Urinary bladder (tissue), 4 donors: ENCODE measurements around the gene PEPD. TPM values are rescaled to one million over a fixed set of nuclear protein-coding genes. Genes with fewer than 3 reads are reported as not detected.

Experiments used
- DNase-seq: peaks from one replicate; pipeline ENCODE4 v3.0.0-alpha.2; 2015; ENCODE audit errors: extremely low spot score
- H3K27ac ChIP-seq: one replicate; pipeline ENCODE4 v1.5.1; 2013; ENCODE audit warnings: low read depth, mild to moderate bottlenecking, moderate library complexity
- H3K36me3 ChIP-seq: one replicate; pipeline ENCODE4 v1.6.1; 2013; ENCODE audit warnings: mild to moderate bottlenecking, moderate library complexity; ENCODE audit not compliant: insufficient read depth
- H3K4me1 ChIP-seq: one replicate; pipeline ENCODE4 v1.6.1; 2013; ENCODE audit warnings: mild to moderate bottlenecking, moderate library complexity; ENCODE audit not compliant: insufficient read depth
- H3K4me3 ChIP-seq: one replicate; pipeline ENCODE4 v1.5.1; 2013; ENCODE audit warnings: low read depth, low read length
- WGBS: extraction: QIAGEN DNeasy Blood & Tissue Kit; methylation state at CpG from one replicate; pipeline ENCODE4 v1.1.7; 2013; 5-methylcytosine and 5-hydroxymethylcytosine counted together
- polyA plus RNA-seq: library from polyadenylated mRNA; stranded (reverse); fragments of 200-250 nt; gene quantifications from one replicate; pipeline ENCODE4 v1.2.3, GENCODE V29; 2013
- total RNA-seq: library from RNA; depleted of rRNA; stranded (reverse); fragments of >200 nt; gene quantifications from one replicate; pipeline ENCODE4 v1.2.3, GENCODE V29; 2014
- donor health status: healthy with polysubstance abuse.
- donor health status: healthy.

PEPD gene
- total and polyA plus RNA-seq, 2 donors: 24.2 to 85.0 TPM

DNA sequence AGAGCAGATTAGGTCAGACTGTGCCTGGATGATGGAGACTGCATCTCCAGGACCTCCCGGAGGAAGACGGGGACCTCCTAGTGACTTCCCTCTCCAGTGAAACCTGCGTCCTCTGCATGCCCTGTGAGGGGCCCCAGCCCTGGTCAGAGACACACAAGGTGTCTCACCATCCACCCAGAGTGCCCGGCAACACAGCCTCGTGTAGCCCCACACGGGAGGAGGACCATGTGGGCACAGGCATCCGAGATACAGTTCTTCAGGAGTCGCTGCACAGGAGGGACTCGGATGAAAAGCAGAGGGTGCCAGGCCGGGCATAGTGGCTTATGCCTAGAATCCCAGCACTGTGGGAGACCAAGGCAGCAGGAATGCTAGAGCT is 64.8 kb downstream of the PEPD start:
- DNase-seq: no peak

GRCh38 chr19:33456076-33456844 is 65.3 kb downstream of the PEPD start:
- Histone ChIP-seq H3K4me1 (no peaks in the 10 kb centered on the region), H3K4me3 (no peak overlapping the region), H3K27ac (no peak overlapping the region), H3K36me3 (no peaks in the 10 kb centered on the region)
- no peak for DNase-seq
- 90% methylated on average over 11 of the region's 11 CpGs for WGBS

More for the DNA sequence above, 64.8 kb downstream of the PEPD start:
- Histone ChIP-seq H3K36me3 (no peaks in the 10 kb centered on the region), H3K4me3 (no peak overlapping the region), H3K27ac (no peak overlapping the region), H3K4me1 (no peaks in the 10 kb centered on the region)
- 88% methylated on average over 10 of the region's 10 CpGs for WGBS

DNA sequence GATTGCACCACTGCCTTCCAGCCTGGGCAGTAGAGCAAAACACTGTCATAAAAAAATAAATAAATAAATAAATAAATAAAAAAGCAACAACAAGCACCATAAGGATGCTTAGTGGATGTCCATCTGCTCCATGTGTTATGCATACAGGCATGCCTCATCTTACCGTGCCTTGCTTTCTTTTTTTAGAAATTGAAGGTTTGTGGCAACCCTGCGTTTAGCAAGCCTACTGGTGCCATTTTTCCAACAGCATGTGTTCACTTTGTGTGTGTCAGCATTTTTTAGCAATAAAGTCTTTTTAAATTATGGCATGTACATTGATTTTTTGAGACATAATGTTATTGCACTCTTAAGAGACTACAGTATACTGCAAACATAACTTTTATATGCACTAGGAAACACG is 68.3 kb downstream of the PEPD start:
- 86% methylated on average over 3 of the region's 3 CpGs for whole genome bisulfite sequencing
- Histone ChIP-seq H3K4me3 (no peak overlapping the region), H3K4me1 (no peaks in the 10 kb centered on the region)

DNA sequence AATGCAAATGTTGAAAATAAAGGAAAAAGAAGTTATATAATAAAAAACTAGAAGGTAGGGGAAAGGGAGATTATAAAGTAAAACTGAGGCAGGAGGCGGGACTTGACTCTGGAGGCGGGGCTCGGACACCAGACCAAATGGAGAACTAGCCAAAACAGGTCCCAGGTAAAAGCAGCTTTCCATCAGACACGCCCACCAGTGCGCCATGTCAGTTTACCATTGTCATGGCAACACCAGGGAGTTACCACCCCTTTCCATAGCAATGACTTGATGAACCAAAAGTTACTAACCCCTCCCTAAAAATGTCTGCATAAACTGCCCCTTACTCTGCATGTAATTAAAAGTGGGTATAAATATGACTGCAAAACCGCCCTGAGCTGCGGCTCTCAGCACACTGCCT is 70.9 kb downstream of the PEPD start:
- no peak for DNase-seq
- no peak overlapping the region for H3K27ac ChIP-seq
- H3K36me3 ChIP-seq: no peaks in the 10 kb centered on the region
- 98% methylated on average over 7 of the region's 7 CpGs for WGBS
- no peaks in the 10 kb centered on the region for H3K4me1 ChIP-seq
- H3K4me3 ChIP-seq: no peak overlapping the region

More for the DNA sequence above, 68.3 kb downstream of the PEPD start:
- no peak for DNase-seq
- H3K27ac ChIP-seq: no peak overlapping the region
- no peaks in the 10 kb centered on the region for H3K36me3 ChIP-seq

DNA sequence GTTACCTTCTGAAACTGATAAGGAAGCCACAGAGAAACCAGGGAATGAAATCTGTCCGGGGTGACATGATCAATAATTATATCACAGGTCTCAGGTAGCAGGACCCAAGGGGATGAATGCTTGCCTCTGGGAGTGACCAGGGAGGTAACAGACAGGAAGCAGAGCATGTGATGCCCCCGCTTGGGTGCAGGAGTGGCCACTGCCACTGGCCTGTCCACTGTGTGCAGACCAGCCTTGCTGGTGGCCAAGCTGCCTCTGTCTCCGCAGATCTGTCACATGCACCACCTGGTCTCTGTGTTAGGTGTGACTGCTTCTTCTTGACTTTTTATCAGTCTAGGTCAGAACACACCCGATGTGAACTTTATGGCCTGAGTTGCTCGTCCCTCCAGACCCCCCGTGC is 71.8 kb downstream of the PEPD start:
- H3K36me3 ChIP-seq: no peaks in the 10 kb centered on the region
- WGBS: 87% methylated on average over 6 of the region's 6 CpGs
- no peak overlapping the region for H3K4me3 ChIP-seq
- H3K27ac ChIP-seq: no peak overlapping the region
- no peaks in the 10 kb centered on the region for H3K4me1 ChIP-seq
- DNase-seq: no peak

DNA sequence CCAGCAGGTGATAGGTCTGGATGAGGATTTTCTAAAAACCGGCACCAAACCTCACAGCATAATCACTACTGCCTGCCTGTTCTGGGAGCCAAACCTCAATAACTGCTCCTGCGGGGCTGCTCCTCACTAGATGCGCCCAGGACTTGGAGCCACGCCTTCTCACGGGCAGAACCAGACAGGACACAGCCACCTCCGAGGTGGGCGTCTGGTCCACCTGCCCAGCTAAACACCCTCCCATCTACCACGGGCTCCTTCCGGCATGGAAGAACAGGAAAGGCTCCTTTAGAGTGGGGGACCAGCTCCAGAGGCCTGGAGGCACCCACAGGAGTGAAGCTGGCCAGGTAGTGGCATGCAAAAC is 73.5 kb downstream of the PEPD start:
- no peak for DNase-seq
- Histone ChIP-seq H3K4me1 (no peaks in the 10 kb centered on the region), H3K4me3 (no peak overlapping the region), H3K36me3 (no peaks in the 10 kb centered on the region), H3K27ac (no peak overlapping the region)
- 91% methylated on average over 9 of the region's 9 CpGs for WGBS

DNA sequence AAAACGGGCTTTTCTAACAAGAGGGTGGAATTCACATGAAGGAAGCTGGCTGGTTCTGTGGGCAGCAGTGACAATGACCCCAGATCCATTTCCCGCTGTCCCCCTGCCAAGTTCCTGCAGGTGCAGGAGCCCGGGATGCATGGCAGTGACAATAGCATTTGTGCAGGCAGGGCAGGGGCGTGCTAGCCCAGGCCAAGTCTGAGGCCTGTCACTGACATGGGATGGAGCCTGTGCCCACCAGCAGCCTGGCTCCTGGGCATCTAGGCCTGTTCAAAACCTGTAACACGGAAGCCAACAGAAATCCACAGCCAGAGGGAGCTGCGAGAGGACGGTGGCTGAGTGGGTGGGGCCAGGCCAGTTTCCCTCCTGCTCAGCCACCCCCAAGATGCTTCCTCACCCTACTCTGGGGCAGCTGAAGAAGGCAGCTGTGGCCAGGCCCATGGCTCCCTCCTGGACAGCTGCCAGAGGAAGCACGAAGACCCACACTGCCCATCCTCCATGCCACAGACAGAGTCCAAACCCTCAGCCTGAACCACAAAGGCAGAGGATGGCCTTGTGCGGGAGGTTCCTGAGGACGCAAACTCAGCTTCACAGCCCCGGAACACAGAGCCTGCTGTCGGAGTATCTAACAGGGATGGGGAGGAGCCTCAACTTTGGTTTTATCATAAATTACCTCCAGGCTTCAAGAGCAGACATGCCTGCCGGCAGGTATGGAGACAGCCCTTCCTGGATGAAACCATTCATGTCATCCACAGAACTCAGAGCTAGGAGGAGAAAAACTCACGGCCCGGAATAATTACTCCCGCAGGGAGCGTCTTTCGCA is 74.0 kb downstream of the PEPD start:
- no peak for DNase-seq
- Histone ChIP-seq H3K36me3 (no peaks in the 10 kb centered on the region), H3K27ac (no peak overlapping the region), H3K4me1 (no peaks in the 10 kb centered on the region), H3K4me3 (no peak overlapping the region)
- WGBS: 78% methylated on average over 18 of the region's 18 CpGs

GRCh38 chr19:33446330-33447293 is 75.0 kb downstream of the PEPD start:
- Histone ChIP-seq H3K36me3 (no peaks in the 10 kb centered on the region), H3K4me1 (no peaks in the 10 kb centered on the region), H3K27ac (no peak overlapping the region), H3K4me3 (no peak overlapping the region)
- 93% methylated on average over 23 of the region's 23 CpGs for WGBS
- no peak for DNase-seq

DNA sequence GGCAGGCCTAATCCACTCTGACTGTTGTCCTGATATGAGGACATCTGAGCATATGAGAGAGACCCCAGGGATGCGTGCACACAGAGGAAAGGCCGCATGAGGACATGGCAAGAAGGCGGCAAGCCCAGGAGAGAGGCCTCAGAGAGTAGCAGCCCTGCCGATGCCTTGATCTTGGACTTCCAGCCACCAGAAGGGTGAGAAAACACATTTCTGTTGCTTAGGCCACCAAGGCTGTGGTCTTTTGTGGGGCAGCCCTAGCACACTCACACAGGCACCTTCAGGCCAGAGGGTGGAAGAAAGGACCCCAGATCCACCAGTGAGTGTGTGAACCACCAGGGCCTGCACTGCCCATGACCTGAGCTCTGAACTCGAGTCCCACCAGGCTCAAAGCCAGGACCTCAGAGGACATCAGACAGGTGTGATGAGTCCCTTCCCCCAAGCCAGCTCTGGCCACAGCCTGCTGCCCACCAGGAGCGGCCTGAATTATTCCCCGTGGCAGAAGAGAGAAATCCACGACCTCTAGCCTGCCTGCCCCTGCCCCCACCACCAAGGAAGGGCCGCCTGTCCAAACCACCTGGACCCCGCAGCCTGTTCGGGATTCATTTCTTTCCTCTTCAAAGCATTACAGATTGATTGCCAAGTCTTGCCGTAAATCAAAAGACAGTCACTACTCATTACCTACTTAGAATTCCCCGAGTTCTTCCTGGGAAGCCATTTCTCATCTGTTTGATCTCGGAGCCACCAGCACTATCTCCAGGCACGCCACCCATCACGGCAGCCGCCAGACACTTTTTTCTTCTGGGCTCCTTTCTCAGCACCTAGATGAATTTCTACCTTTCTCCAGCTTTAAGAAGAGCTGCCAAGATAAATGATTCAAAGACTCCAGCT is 75.9 kb downstream of the PEPD start:
- Histone ChIP-seq H3K4me3 (no peak overlapping the region), H3K27ac (no peak overlapping the region), H3K36me3 (no peaks in the 10 kb centered on the region), H3K4me1 (no peaks in the 10 kb centered on the region)
- no peak for DNase-seq
- 90% methylated on average over 17 of the region's 17 CpGs for WGBS

DNA sequence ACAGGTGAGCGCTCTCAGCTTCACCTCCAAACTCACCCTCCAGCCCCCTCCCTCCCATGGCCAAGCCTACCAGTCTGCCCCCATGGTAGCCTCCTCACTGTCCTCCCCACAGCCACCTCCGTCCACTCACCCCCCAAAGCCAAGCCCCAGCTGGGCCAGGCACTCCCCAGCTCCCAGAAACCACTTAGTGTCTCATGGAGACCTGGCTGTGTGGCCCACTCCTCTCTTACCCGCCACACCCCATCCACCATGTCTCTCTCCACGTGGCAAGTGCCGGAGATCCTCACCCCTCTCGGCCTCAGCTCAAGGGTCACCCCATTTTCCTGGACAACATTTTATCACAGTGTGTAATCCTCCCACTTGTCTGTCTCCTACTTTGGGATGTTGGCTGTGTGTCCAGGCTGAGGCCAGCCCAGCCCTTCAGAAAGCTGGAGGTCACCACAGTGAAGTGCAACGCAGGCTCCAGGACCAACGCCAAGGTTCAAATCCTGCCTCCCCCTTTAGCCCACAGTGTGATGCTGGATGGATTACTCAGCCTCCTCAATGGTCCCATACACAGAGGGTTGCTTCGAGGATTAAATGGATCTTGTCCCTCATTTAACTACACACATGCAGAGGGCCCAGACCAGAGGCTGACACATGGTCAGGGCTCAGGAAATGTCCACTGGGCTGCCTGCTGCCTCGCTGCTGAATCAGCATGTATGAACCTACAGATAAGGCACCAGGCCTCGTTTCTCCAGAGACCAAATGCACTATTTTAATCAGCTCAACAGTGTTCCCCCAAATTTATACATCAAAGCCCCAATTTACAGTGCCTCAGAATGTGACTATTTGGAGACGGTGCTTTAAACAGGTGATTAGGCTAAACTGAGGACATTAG is 76.8 kb downstream of the PEPD start:
- no peaks in the 10 kb centered on the region for H3K4me1 ChIP-seq
- no peak overlapping the region for H3K27ac ChIP-seq
- no peaks in the 10 kb centered on the region for H3K36me3 ChIP-seq
- DNase-seq: no peak
- no peak overlapping the region for H3K4me3 ChIP-seq
- 84% methylated on average over 12 of the region's 12 CpGs for WGBS

GRCh38 chr19:33443638-33444561 is 77.7 kb downstream of the PEPD start:
- no peak overlapping the region for H3K4me3 ChIP-seq
- no peaks in the 10 kb centered on the region for H3K36me3 ChIP-seq
- H3K4me1 ChIP-seq: no peaks in the 10 kb centered on the region
- 89% methylated on average over 32 of the region's 32 CpGs for WGBS
- no peak for DNase-seq
- H3K27ac ChIP-seq: no peak overlapping the region
